NCI-H2081 (cell line): ENCODE measurements around the gene STBD1.
"Not testable (repeated sequence)": the region's sequence is repeated elsewhere in the genome, so short reads cannot be mapped to it uniquely, and the experiment has no call there.

ENCODE experiments used
- DNase-seq, 2 experiments: peaks; one replicate each; lab custom pipeline; 2025; lab: John Stamatoyannopoulos, UW

STBD1 gene

DNA sequence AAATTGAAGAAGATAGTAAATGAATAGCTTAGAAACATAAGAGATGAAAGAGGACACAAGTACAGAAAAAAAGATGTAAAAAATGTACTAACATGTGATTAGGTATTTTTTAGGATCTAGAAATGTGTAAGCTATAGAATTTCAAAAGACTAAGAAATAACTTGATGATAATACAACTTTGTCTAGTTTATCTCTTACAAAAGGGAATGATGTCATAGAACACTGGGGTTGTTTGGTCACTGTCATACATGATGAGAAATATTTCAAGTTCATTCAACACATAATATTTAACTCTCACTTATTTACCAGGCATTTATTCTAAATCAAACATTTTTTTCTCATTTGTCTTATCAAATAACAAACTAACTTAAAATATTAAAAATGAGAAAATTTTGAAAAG, 18.5 kb downstream of the STBD1 start:
- no peak for DNase-seq

DNA sequence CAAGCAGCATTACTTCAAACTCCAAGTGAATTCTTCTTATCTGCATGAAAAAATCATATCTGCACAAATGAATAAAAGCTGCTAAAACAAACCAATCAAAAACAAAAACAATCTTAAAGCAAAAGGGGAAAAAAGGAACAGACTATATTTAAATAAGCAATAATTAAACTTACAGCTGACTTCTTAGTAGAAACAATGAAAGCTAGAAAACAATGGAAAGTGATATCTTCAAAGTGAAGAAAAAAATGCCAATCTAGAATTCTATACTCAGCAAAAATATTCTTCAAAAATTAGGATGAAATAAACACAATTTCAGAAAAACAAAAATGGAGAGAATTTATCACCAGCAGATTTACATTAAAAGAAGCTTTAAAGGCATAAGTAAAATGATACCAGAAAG, 20.0 kb downstream of the STBD1 start:
- DNase-seq = no peak

- DNase-seq = no peak
Observed at GRCh38 chr4:76334885-76335284, 28.4 kb downstream of the STBD1 start.

DNA sequence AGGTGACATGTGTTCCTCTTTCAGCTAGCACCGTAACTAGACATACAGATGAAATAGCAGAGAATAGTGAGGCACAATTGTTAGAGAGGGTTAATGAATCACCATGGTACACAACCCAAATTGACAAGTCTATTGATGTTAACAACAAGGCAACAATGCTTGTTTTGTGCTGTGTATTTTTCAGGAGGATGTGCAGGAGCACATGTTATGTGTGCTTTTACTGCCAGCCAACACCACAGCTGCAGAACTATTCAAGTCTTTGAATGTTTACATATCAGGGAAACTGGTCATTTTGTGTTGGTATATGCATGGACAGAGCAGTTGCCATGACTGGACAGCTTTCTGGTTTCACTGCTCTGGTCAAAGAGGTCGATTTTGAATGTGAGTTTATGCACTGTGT, 32.8 kb downstream of the STBD1 start:
- peak in 1 of 2 experiments; percentile 2 for DNase-seq

DNA sequence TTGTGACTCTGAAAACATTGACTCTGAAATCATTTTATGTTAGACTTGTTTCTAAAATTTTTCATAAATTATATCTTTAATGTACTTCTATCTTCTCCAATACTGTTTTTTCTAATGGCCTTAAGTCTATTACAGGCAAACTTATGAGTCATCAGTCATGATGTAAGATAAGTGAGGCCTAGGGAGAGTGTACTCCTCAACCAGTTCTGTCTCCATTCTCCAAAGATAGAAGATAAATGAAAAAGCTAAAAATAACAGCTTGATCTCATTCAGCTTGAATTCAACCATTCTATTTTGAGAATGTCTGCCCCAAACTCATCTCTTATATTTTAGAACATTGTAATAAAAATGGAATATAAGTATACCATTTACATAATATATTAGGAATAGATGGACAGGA, 34.5 kb downstream of the STBD1 start:
- no peak for DNase-seq

DNA sequence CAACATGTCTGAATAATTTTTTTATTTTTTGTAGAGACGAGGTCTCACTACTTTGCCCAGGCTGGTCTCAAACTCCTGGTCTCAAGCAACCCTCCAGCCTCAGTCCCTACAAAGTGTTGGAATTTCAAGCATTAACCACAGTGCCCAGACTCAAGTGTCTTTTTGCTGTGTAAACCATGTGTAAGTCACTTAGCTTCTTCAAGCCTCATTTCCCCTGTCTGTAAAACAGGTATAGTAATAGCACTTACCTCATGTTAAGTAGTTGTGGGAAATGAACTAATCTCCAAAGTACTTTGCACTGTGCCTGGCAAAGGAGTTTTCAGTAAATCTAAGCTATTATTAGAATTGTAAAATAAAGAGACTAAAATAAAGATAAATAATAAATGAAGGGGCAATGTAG, 35.7 kb downstream of the STBD1 start:
- DNase-seq = no peak

DNA sequence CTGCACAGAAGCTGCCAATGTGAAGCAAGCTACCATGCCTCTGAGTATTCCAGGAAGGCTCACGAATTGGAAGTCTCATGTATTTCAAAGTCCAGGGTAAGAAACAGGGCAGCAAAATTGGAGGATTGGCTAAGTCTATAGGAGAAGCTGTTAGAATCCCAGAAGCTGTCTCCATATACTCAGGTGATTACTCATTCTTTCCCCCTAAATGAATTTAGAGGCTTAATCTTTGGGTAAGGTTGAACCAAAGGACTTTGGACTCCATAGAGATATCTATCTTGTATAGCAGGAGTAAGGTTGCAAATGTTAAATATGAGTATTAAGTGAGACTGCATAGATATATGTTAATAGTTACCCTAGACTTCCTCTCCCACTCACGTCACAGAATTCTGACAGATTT, 36.3 kb downstream of the STBD1 start:
- no peak for DNase-seq

DNA sequence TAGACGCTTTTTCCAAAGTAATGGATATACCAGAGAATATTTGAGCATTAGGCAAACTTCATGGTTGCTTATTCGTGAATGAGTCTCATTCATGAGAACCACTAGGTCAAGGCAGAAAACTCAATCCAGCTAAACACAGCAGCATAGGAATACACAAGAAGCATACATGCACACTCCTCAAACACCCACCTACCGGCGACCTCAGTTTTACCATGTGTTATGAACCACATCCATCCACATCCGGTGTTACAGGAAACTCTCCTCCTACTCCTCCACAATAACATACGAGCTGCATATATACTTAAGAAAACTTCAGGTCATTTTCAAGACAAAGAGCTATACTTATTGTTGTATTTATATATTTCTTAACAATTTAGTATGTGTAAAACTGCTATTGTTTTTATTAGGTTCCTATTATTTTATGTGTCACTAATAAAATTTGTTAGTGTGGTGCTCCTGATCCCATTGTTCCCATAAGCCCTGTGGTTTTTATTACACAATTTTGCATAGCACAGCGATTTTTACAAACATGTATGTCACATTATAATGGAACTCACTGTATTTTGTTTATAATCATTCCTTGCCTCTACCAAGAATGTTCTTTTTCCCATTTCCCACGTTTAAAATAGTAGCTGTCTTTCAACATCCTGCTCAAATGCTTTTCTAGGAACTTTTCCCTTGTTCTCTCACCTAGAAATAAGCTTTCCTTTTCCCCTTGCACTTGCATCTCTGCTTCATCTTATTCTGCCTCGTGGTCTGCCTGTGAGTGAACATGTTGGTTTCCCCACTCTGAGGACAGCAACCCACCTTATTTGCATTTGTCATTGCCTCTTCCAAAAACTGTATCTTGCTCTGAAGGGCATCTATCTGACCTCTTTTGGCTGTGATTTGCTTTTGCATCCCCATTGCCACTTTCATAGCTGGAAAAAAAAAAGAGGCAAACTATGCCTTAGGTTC, 48.3 kb downstream of the STBD1 start:
- no peak for DNase-seq

GRCh38 chr4:76357981-76358380, 51.4 kb downstream of the STBD1 start:
- no peak for DNase-seq

- not testable (repeated sequence) for DNase-seq
Observed at GRCh38 chr4:76359881-76360466, 53.4 kb downstream of the STBD1 start.
